Measurements from ENCODE around the gene KTN1. TPM values are rescaled to one million over a fixed set of nuclear protein-coding genes. Genes with fewer than 3 reads are reported as not detected.

Gene KTN1
- total RNA-seq, 1 experiment from 2014 or later = 138 TPM

- Mint-ChIP-seq H3K4me1 (ENCODE audit: low read depth, unreplicated experiment) (no peaks in the 10 kb centered on the region), H3K9me3 (ENCODE audit: unreplicated experiment) (no peaks in the 10 kb centered on the region), H3K4me3 (ENCODE audit: unreplicated experiment) (no peak overlapping the region), H3K27me3 (ENCODE audit: insufficient read depth, unreplicated experiment) (no peaks in the 10 kb centered on the region), H3K36me3 (ENCODE audit: insufficient read depth, unreplicated experiment) (peaks cover 52% of the 10 kb centered on the region), H3K27ac (ENCODE audit: unreplicated experiment) (no peak overlapping the region)
- intact Hi-C loops (cut with micrococcal nuclease; ENCODE audit: unreplicated experiment) = no loop called here
- Histone ChIP-seq H3K4me3 (ENCODE audit: low read depth, low read length) (no peak overlapping the region), H3K9me3 (no peaks in the 10 kb centered on the region), H3K27me3 (replicated peaks; ENCODE audit: control insufficient read depth, insufficient read depth, low read length) (no peaks in the 10 kb centered on the region), H3K4me1 (no peaks in the 10 kb centered on the region), H3K36me3 (ENCODE audit: control insufficient read depth, insufficient read depth, low read length) (no peaks in the 10 kb centered on the region)
- DNase-seq = no peak
- ChIA-PET POLR2A (no interaction called here), CTCF (no interaction called here)
- no TSS peak for BruUV-seq (replicated peaks)
- no peak for TF ChIP-seq CTCF (IDR thresholded peaks at IDR 0.05; ENCODE audit: insufficient read depth in 1 of 2, low read depth in 1 of 2, low read length in 1 of 2, severe bottlenecking in 1 of 2, unreplicated experiment in 1 of 2)
Observed at GRCh38 chr14:55686713-55687112, 106.7 kb downstream of the KTN1 start.

- no peaks in the 10 kb centered on the region for H3K27me3 Mint-ChIP-seq (ENCODE audit: insufficient read depth, unreplicated experiment)
- POLR2A ChIA-PET = no interaction called here
- intact Hi-C loops (cut with micrococcal nuclease; ENCODE audit: unreplicated experiment) = no loop called here
Observed at GRCh38 chr14:55688566-55688965, 108.6 kb downstream of the KTN1 start.

GRCh38 chr14:55689981-55690871 is 110.2 kb downstream of the KTN1 start:
- Histone ChIP-seq H3K9me3 (no peaks in the 10 kb centered on the region), H3K4me1 (no peaks in the 10 kb centered on the region), H3K36me3 (ENCODE audit: control insufficient read depth, insufficient read depth, low read length) (no peaks in the 10 kb centered on the region), H3K4me3 (ENCODE audit: low read depth, low read length) (no peak overlapping the region), H3K27me3 (replicated peaks; ENCODE audit: control insufficient read depth, insufficient read depth, low read length) (no peaks in the 10 kb centered on the region)
- Mint-ChIP-seq H3K4me1 (ENCODE audit: low read depth, unreplicated experiment) (no peaks in the 10 kb centered on the region), H3K9me3 (ENCODE audit: unreplicated experiment) (no peaks in the 10 kb centered on the region), H3K27me3 (ENCODE audit: insufficient read depth, unreplicated experiment) (no peaks in the 10 kb centered on the region), H3K4me3 (ENCODE audit: unreplicated experiment) (no peak overlapping the region), H3K36me3 (ENCODE audit: insufficient read depth, unreplicated experiment) (peaks cover 22% of the 10 kb centered on the region), H3K27ac (ENCODE audit: unreplicated experiment) (no peak overlapping the region)
- ChIA-PET CTCF (no interaction called here), POLR2A (no interaction called here)
- TF ChIP-seq CTCF (IDR thresholded peaks at IDR 0.05; ENCODE audit: insufficient read depth in 1 of 2, low read depth in 1 of 2, low read length in 1 of 2, severe bottlenecking in 1 of 2, unreplicated experiment in 1 of 2) = no peak
- no peak for DNase-seq
- intact Hi-C loops (cut with micrococcal nuclease; ENCODE audit: unreplicated experiment) = no loop called here
- no TSS peak for BruUV-seq (replicated peaks)

More at GRCh38 chr14:55688566-55688965, 108.6 kb downstream of the KTN1 start:
- Histone ChIP-seq H3K4me3 (ENCODE audit: low read depth, low read length) (no peak overlapping the region), H3K36me3 (ENCODE audit: control insufficient read depth, insufficient read depth, low read length) (no peaks in the 10 kb centered on the region), H3K27me3 (replicated peaks; ENCODE audit: control insufficient read depth, insufficient read depth, low read length) (no peaks in the 10 kb centered on the region), H3K9me3 (no peaks in the 10 kb centered on the region), H3K4me1 (no peaks in the 10 kb centered on the region)
- no peak for TF ChIP-seq CTCF (IDR thresholded peaks at IDR 0.05; ENCODE audit: insufficient read depth in 1 of 2, low read depth in 1 of 2, low read length in 1 of 2, severe bottlenecking in 1 of 2, unreplicated experiment in 1 of 2)
- DNase-seq = no peak
- Mint-ChIP-seq H3K9me3 (ENCODE audit: unreplicated experiment) (no peaks in the 10 kb centered on the region), H3K27ac (ENCODE audit: unreplicated experiment) (no peak overlapping the region), H3K4me3 (ENCODE audit: unreplicated experiment) (no peak overlapping the region), H3K36me3 (ENCODE audit: insufficient read depth, unreplicated experiment) (peaks cover 38% of the 10 kb centered on the region), H3K4me1 (ENCODE audit: low read depth, unreplicated experiment) (no peaks in the 10 kb centered on the region)
- CTCF ChIA-PET = no interaction called here
- BruUV-seq (replicated peaks) = no TSS peak
